CD4-positive, alpha-beta T cell (primary cell): ENCODE measurements around the gene CREB3L2. TPM values are rescaled to one million over a fixed set of nuclear protein-coding genes. Genes with fewer than 3 reads are reported as not detected.
"Not testable (repeated sequence)": the region's sequence is repeated elsewhere in the genome, so short reads cannot be mapped to it uniquely, and the experiment has no call there.

ENCODE experiments used
- ATAC-seq: fragments of 200-7000 bp; cut with Tn5 transposase; one replicate; pipeline ENCODE4 v1.10.0; 2022; ENCODE audit warnings: mild to moderate bottlenecking; ENCODE audit not compliant: poor library complexity
- CTCF ChIA-PET: fragments of 350-600 bp; sonication (Branson Sonifier 250); formaldehyde crosslinking; loops from one replicate; lab custom pipeline; 2021; ENCODE audit warnings: antibody characterized with exemption, inconsistent platforms; lab: Charles Lee
- POLR2A ChIA-PET: fragments of 350-600 bp; sonication (Branson Sonifier 250); formaldehyde crosslinking; loops from one replicate; lab custom pipeline; 2021; ENCODE audit warnings: antibody characterized with exemption, inconsistent platforms; lab: Charles Lee
- DNase-seq, 14 experiments: peaks; one replicate each; pipeline ENCODE4 v3.0.0-alpha.2; 2013 to 2020; ENCODE audit warnings: mixed read lengths in 2 of 14
- H3K27ac ChIP-seq, 2 donors: one replicate each; pipeline versions ENCODE4 v1.5.1 to v1.7.0; 2013; ENCODE audit warnings: low read length in 2 of 2, low read depth in 1 of 2, mild to moderate bottlenecking in 1 of 2
- H3K27me3 ChIP-seq, 2 experiments: 1 replicate in 1 of 2; 2 replicates in 1 of 2; pipeline versions ENCODE4 v1.6.1 to v1.7.0; 2013; ENCODE audit warnings: low read length in 2 of 2, control low read depth in 1 of 2, mild to moderate bottlenecking in 1 of 2, moderate library complexity in 1 of 2; ENCODE audit not compliant: insufficient read depth in 2 of 2, control insufficient read depth in 1 of 2
- H3K36me3 ChIP-seq: one replicate; pipeline ENCODE4 v1.6.1; 2013; ENCODE audit warnings: low read length, control low read depth; ENCODE audit not compliant: insufficient read depth
- H3K4me1 ChIP-seq: one replicate; pipeline ENCODE4 v1.6.1; 2013; ENCODE audit warnings: low read length, control low read depth; ENCODE audit not compliant: insufficient read depth
- H3K4me3 ChIP-seq: one replicate; pipeline ENCODE4 v1.5.1; 2013; ENCODE audit warnings: mild to moderate bottlenecking, low read length, moderate library complexity
- H3K9me3 ChIP-seq, 2 experiments: 1 replicate in 1 of 2; 2 replicates in 1 of 2; pipeline versions ENCODE4 v1.6.1 to v1.7.0; 2013; ENCODE audit warnings: low read length in 2 of 2, mild to moderate bottlenecking in 2 of 2, control low read depth in 1 of 2, moderate library complexity in 1 of 2; ENCODE audit not compliant: control insufficient read depth in 1 of 2, insufficient read depth in 1 of 2
- H3K27ac Mint-ChIP-seq: one replicate; pipeline ENCODE4 v1.8.0; 2020; ENCODE audit warnings: mixed read lengths
- H3K27me3 Mint-ChIP-seq: one replicate; pipeline ENCODE4 v1.8.0; 2021; ENCODE audit warnings: mixed read lengths
- H3K36me3 Mint-ChIP-seq: one replicate; pipeline ENCODE4 v1.8.0; 2021; ENCODE audit warnings: low read depth, mixed read lengths
- H3K4me1 Mint-ChIP-seq: one replicate; pipeline ENCODE4 v1.8.0; 2021; ENCODE audit warnings: low read depth, mixed read lengths
- H3K4me3 Mint-ChIP-seq: one replicate; pipeline ENCODE4 v1.8.0; 2020; ENCODE audit warnings: mild to moderate bottlenecking, mixed read lengths
- H3K9me3 Mint-ChIP-seq: one replicate; pipeline ENCODE4 v1.8.0; 2020; ENCODE audit warnings: mixed read lengths
- CTCF ChIP-seq: fragments of 200-600 bp; IDR thresholded peaks from one replicate; pipeline ENCODE4 v1.8.0; 2022; ENCODE audit warnings: antibody characterized with exemption, mild to moderate bottlenecking
- intact Hi-C, 2 experiments: fragments of 100-400 bp; cut with DNase I in 1 of 2; cut with micrococcal nuclease in 1 of 2; formaldehyde crosslinking; loops; one replicate each; pipeline versions ENCODE4 v1.15.1 to v1.9.0; 2023 to 2025; cut with DNase I, micrococcal nuclease
- total RNA-seq, 174 experiments: library from RNA in 2 of 174; stranded (reverse) in 2 of 174; gene quantifications; one replicate each; pipeline ENCODE4 v1.2.3 and lab custom pipeline; 2021 to 2026

The CREB3L2 gene
- total RNA-seq, 2 experiments from 2014 or later, result 11.7 to 12.9 TPM

GRCh38 chr7:137983323-137984008 lies 18.4 kb downstream of the CREB3L2 start:
- ChIA-PET POLR2A (no interaction called here), CTCF (no interaction called here)
- peaks cover 40% of the 10 kb centered on the region for H3K36me3 Mint-ChIP-seq
- H3K27ac ChIP-seq, result no peak overlapping the region
- H3K27me3 Mint-ChIP-seq, result no peaks in the 10 kb centered on the region
- no peak for DNase-seq
- H3K36me3 ChIP-seq, result peaks cover 4% of the 10 kb centered on the region
- peaks cover 3% of the 10 kb centered on the region for H3K9me3 Mint-ChIP-seq
- H3K4me3 ChIP-seq, result no peak overlapping the region
- no peak for ATAC-seq
- no peaks in the 10 kb centered on the region for H3K4me1 Mint-ChIP-seq
- peaks cover 6 to 11% of the 10 kb centered on the region in 2 experiments for H3K9me3 ChIP-seq
- H3K27me3 ChIP-seq, result no peaks in the 10 kb centered on the region
- no peak for TF ChIP-seq CTCF
- H3K4me1 ChIP-seq, result peaks cover 11% of the 10 kb centered on the region
- intact Hi-C loops, result no loop called here
- H3K27ac Mint-ChIP-seq, result no peak overlapping the region
- no peak overlapping the region for H3K4me3 Mint-ChIP-seq

- H3K27me3 ChIP-seq, H3K27ac ChIP-seq, H3K9me3 Mint-ChIP-seq, ATAC-seq, H3K4me1 ChIP-seq, H3K27me3 Mint-ChIP-seq, CTCF ChIA-PET, H3K4me3 ChIP-seq, DNase-seq, H3K4me1 Mint-ChIP-seq, H3K27ac Mint-ChIP-seq, intact Hi-C loops, POLR2A ChIA-PET, H3K4me3 Mint-ChIP-seq, H3K36me3 ChIP-seq: not testable (repeated sequence)
- peaks cover 6 to 11% of the 10 kb centered on the region in 2 experiments for H3K9me3 ChIP-seq
- peaks cover 40% of the 10 kb centered on the region for H3K36me3 Mint-ChIP-seq
These were observed 19.5 kb downstream of the CREB3L2 start for GRCh38 chr7:137982394-137982793.

- peaks cover 6 to 11% of the 10 kb centered on the region in 2 experiments for H3K9me3 ChIP-seq
- no peaks in the 10 kb centered on the region for H3K27me3 ChIP-seq
- peaks cover 8% of the 10 kb centered on the region for H3K4me1 Mint-ChIP-seq
- peaks cover 4% of the 10 kb centered on the region for H3K4me1 ChIP-seq
- H3K27ac ChIP-seq, result no peak overlapping the region
- TF ChIP-seq CTCF, result no peak
- H3K36me3 ChIP-seq, result peaks cover 4% of the 10 kb centered on the region
- POLR2A ChIA-PET, result interaction anchor here (0.5 to 1.2 kb wide), 3 partner anchors 9 to 264 kb away, joined by 3 to 4 read pairs (median 4); no protein-coding TSS in a partner anchor
- DNase-seq, result no peak
- H3K27ac Mint-ChIP-seq, result no peak overlapping the region
- intact Hi-C loops, result no loop called here
- no peak overlapping the region for H3K4me3 Mint-ChIP-seq
- peaks cover 3% of the 10 kb centered on the region for H3K9me3 Mint-ChIP-seq
- peaks cover 40% of the 10 kb centered on the region for H3K36me3 Mint-ChIP-seq
- no peak overlapping the region for H3K4me3 ChIP-seq
- H3K27me3 Mint-ChIP-seq, result no peaks in the 10 kb centered on the region
- no peak for ATAC-seq
- CTCF ChIA-PET, result no interaction called here
These were observed 20.2 kb downstream of the CREB3L2 start for GRCh38 chr7:137981668-137982067.
